Smooth muscle cell (in vitro differentiated cells): ENCODE results near the gene SEPTIN1. TPM values are rescaled to one million over a fixed set of nuclear protein-coding genes. Genes with fewer than 3 reads are reported as not detected.

Source experiments
- DNase-seq: peaks from one replicate; lab custom pipeline; 2025; ENCODE audit not compliant: unreplicated experiment; lab: John Stamatoyannopoulos, UW
- H2AFZ ChIP-seq: fragments of 200-600 bp; sonication (generic); 2 replicates; pipeline ENCODE4 v1.6.0; 2016; ENCODE audit warnings: antibody characterized with exemption, low read depth, mild to moderate bottlenecking
- H3F3A ChIP-seq: fragments of 200-600 bp; sonication (generic); 2 replicates; pipeline ENCODE4 v1.6.0; 2017; ENCODE audit warnings: antibody characterized with exemption, low read depth
- H3K27ac ChIP-seq: fragments of 200-600 bp; sonication (generic); 2 replicates; pipeline ENCODE4 v1.5.1; 2016; ENCODE audit warnings: low read depth, mild to moderate bottlenecking
- H3K27me3 ChIP-seq: fragments of 200-600 bp; sonication (generic); 2 replicates; pipeline ENCODE4 v1.6.1; 2016; ENCODE audit warnings: low read depth, mild to moderate bottlenecking
- H3K36me3 ChIP-seq: fragments of 200-600 bp; sonication (generic); 2 replicates; pipeline ENCODE4 v1.5.1; 2016; ENCODE audit warnings: low read depth
- H3K4me1 ChIP-seq: fragments of 200-600 bp; sonication (generic); 2 replicates; pipeline ENCODE4 v1.5.1; 2016; ENCODE audit warnings: low read depth
- H3K4me2 ChIP-seq: fragments of 200-600 bp; sonication (generic); 2 replicates; pipeline ENCODE4 v1.6.0; 2016; ENCODE audit warnings: mild to moderate bottlenecking
- H3K4me3 ChIP-seq: fragments of 200-600 bp; sonication (generic); 2 replicates; pipeline ENCODE4 v1.5.1; 2016; ENCODE audit warnings: mild to moderate bottlenecking
- H3K79me2 ChIP-seq: fragments of 200-600 bp; sonication (generic); 2 replicates; pipeline ENCODE4 v1.6.0; 2016; ENCODE audit warnings: low read depth, mild to moderate bottlenecking
- H3K9ac ChIP-seq: fragments of 200-600 bp; sonication (generic); 2 replicates; pipeline ENCODE4 v1.6.0; 2016; ENCODE audit warnings: low read depth
- H3K9me3 ChIP-seq: fragments of 200-600 bp; sonication (generic); replicated peaks from 2 replicates; pipeline ENCODE4 v1.5.1; 2016; ENCODE audit warnings: low read depth
- H4K20me1 ChIP-seq: fragments of 200-600 bp; sonication (generic); 2 replicates; pipeline ENCODE4 v1.6.0; 2016; ENCODE audit warnings: low read depth
- CTCF ChIP-seq: fragments of 200-600 bp; sonication (generic); IDR thresholded peaks from 2 replicates; pipeline ENCODE4 v1.5.1; 2017; ENCODE audit warnings: borderline replicate concordance, mild to moderate bottlenecking, antibody characterized with exemption; ENCODE audit not compliant: insufficient read depth, poor library complexity, severe bottlenecking
- WGBS: methylation state at CpG from one replicate; pipeline ENCODE4 v1.1.7; 2016; ENCODE audit warnings: low lambda C conversion rate; 5-methylcytosine and 5-hydroxymethylcytosine counted together
- polyA plus RNA-seq: library from polyadenylated mRNA; unstranded; fragments of >200 nt; fragmentation: Nextera tagmentation; extraction: Ambion mirVana; gene quantifications from 2 replicates; pipeline ENCODE4 v1.2.1, GENCODE V29; 2016
- total RNA-seq: library from RNA; depleted of rRNA; stranded (reverse); fragments of >200 nt; gene quantifications from 2 replicates; pipeline ENCODE4 v1.2.3, GENCODE V29; 2014

SEPTIN1 gene
- total and polyA plus RNA-seq, 2 experiments from 2014 or later = 0.27 to 3.7 TPM

DNA sequence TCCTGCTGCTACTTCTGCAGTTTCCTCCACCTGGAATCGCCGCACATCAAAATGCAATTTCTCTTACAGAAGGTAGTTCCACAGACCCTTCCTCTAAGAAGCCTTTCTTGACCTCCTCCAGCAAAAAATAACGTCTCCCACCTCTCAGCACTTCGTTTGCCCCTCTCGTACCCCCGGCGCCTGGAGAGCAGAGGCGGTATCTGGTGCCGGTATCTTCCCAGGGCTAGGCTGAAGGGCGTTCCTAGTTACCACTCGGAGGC lies 47.0 kb upstream of the SEPTIN1 start:
- no peak for TF ChIP-seq CTCF
- no peak for DNase-seq
- no peaks in the 10 kb centered on the region for H3K36me3 ChIP-seq
- no peaks in the 10 kb centered on the region for H3K27me3 ChIP-seq
- H3K4me1 ChIP-seq = peaks cover 4% of the 10 kb centered on the region
- peak overlapping the region; percentile 65 for H2AFZ ChIP-seq
- WGBS = 7% methylated on average over 11 of the region's 11 CpGs
- H4K20me1 ChIP-seq = no peaks in the 10 kb centered on the region
- H3K9me3 ChIP-seq = no peaks in the 10 kb centered on the region
- H3K9ac ChIP-seq = peak overlapping the region; percentile 19
- H3F3A ChIP-seq = no peaks in the 10 kb centered on the region
- peak overlapping the region; percentile 58 for H3K4me3 ChIP-seq
- H3K4me2 ChIP-seq = peak overlapping the region; percentile 86
- H3K79me2 ChIP-seq = no peaks in the 10 kb centered on the region
- H3K27ac ChIP-seq = no peak overlapping the region

DNA sequence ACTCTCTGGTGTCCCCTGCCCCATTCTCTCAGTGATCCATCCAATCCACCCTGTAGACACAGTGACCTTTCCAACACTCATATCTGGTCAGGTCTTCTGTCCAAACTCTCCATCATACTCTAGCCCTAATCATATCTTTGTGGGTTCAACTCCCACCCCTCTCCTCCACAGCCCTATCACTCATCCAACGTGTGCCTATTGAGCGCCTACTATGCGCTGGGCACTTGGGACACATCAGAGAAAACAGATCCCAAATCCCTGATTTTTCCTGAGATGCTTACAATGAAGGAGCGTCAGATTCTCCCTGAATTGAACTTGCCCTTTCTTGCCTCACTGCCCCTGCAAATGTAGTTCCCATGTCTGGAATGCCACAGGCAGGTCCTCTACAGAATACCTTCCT lies 45.7 kb upstream of the SEPTIN1 start:
- no peak overlapping the region for H3K27ac ChIP-seq
- WGBS = 100% methylated on average over 4 of the region's 4 CpGs
- no peaks in the 10 kb centered on the region for H3K27me3 ChIP-seq
- H3K4me2 ChIP-seq = no peak overlapping the region
- no peaks in the 10 kb centered on the region for H3K36me3 ChIP-seq
- H3F3A ChIP-seq = no peaks in the 10 kb centered on the region
- no peaks in the 10 kb centered on the region for H4K20me1 ChIP-seq
- no peak overlapping the region for H3K9ac ChIP-seq
- H3K4me1 ChIP-seq = peaks cover 4% of the 10 kb centered on the region
- TF ChIP-seq CTCF = no peak
- no peaks in the 10 kb centered on the region for H3K79me2 ChIP-seq
- no peaks in the 10 kb centered on the region for H3K9me3 ChIP-seq
- no peak for DNase-seq
- no peak overlapping the region for H3K4me3 ChIP-seq
- H2AFZ ChIP-seq = no peak overlapping the region

GRCh38 chr16:30421010-30421409 lies 38.6 kb upstream of the SEPTIN1 start:
- H3K27ac ChIP-seq = no peak overlapping the region
- no peak for TF ChIP-seq CTCF
- H3K9me3 ChIP-seq = no peaks in the 10 kb centered on the region
- no peak overlapping the region for H3K4me2 ChIP-seq
- WGBS = 93% methylated on average over 5 of the region's 5 CpGs
- H3K36me3 ChIP-seq = no peaks in the 10 kb centered on the region
- H3K9ac ChIP-seq = no peak overlapping the region
- H4K20me1 ChIP-seq = peaks cover 7% of the 10 kb centered on the region
- no peak overlapping the region for H3K4me3 ChIP-seq
- H3K79me2 ChIP-seq = no peaks in the 10 kb centered on the region
- no peaks in the 10 kb centered on the region for H3K4me1 ChIP-seq
- H2AFZ ChIP-seq = no peak overlapping the region
- H3F3A ChIP-seq = peaks cover 16% of the 10 kb centered on the region
- no peak for DNase-seq
- no peaks in the 10 kb centered on the region for H3K27me3 ChIP-seq

- Histone ChIP-seq H3K4me2 (peak overlapping the region; percentile 92), H3K9me3 (no peaks in the 10 kb centered on the region), H3F3A (peaks cover 17% of the 10 kb centered on the region), H3K9ac (no peak overlapping the region), H3K36me3 (no peaks in the 10 kb centered on the region), H3K4me3 (peak overlapping the region; percentile 64), H2AFZ (no peak overlapping the region), H3K4me1 (no peaks in the 10 kb centered on the region), H4K20me1 (peaks cover 11% of the 10 kb centered on the region), H3K79me2 (no peaks in the 10 kb centered on the region), H3K27ac (no peak overlapping the region), H3K27me3 (no peaks in the 10 kb centered on the region)
- 66% methylated on average over 31 of the region's 31 CpGs for WGBS
- no peak for TF ChIP-seq CTCF
- no peak for DNase-seq
Measured at GRCh38 chr16:30418350-30419181, 36.2 kb upstream of the SEPTIN1 start.
